Stromal cell of bone marrow (primary cell): ENCODE data around the gene TAS2R46.
"Not testable (repeated sequence)": the region's sequence is repeated elsewhere in the genome, so short reads cannot be mapped to it uniquely, and the experiment has no call there.

ENCODE experiments used
- DNase-seq: peaks from one replicate; pipeline ENCODE4 v3.0.0-alpha.2; 2012; ENCODE audit warnings: low read depth

The TAS2R46 gene, protein sequence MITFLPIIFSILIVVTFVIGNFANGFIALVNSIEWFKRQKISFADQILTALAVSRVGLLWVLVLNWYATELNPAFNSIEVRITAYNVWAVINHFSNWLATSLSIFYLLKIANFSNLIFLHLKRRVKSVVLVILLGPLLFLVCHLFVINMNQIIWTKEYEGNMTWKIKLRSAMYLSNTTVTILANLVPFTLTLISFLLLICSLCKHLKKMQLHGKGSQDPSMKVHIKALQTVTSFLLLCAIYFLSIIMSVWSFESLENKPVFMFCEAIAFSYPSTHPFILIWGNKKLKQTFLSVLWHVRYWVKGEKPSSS

GRCh38 chr12:11062194-11062593, at the start of gene TAS2R46:
TAS2R46 (minus strand) TSS chr12:11062294; CDS start chr12:11062294, 0 bp downstream.
- DNase-seq: not testable (repeated sequence)

DNA sequence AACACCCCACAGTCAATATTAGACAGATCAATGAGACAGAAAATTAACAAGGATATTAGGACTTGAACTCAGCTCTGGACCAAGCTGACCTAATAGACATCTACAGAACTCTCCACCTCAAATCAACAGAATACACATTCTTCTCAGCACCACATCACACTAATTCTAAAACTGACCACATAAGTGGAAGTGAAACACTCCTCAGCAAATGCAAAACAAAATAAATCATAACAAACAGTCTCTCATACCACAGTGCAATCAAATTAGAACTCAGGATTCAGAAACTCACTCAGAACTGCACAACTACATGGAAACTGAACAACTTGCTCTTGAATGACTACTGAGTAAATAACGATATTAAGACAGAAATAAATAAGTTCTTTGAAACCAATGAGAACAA, 49.1 kb upstream of the TAS2R46 start:
- DNase-seq: not testable (repeated sequence)

GRCh38 chr12:11108862-11109261, 46.8 kb upstream of the TAS2R46 start:
- DNase-seq: no peak

DNA sequence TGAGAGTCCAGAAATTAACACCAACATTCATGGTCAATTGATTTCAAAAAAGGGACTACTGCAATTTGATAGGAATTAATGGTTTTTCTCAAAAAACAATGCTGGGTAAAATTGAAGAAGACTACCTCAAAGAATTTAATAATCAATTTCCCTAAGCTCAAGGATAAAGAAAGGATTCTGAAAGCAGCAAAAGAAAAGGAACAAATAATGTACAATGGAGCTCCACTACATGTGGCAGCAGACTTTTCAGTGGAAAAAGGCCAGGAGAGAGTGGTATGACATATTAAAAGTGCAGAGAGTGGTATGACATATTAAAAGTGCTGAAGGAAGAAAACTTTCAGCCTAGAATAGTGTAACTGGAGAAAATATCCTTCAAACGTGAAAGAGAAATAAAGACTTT, 45.6 kb upstream of the TAS2R46 start:
- DNase-seq: no peak

GRCh38 chr12:11106288-11106687, 44.2 kb upstream of the TAS2R46 start:
- no peak for DNase-seq

GRCh38 chr12:11105546-11105945, 43.5 kb upstream of the TAS2R46 start:
- no peak for DNase-seq

DNA sequence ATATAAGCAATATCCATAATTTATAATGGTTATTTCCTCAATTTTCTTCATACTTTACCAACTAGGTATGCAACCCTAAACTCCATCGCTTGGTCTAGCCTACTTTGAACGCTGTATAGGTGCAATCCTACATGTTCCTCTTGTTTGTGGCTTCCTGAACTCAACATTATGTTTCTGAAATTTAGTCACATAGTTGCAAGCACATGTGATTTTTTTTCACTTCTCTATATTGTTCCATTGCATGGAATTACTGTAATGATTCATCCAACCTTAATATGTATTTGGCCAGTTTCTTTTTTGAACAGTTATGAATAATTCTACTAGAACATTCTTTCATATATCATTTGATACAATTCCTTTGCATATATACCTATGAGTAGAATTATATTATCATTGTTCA, 32.8 kb upstream of the TAS2R46 start:
- DNase-seq: not testable (repeated sequence)

- DNase-seq: no peak
Measured at GRCh38 chr12:11092128-11092527, 30.0 kb upstream of the TAS2R46 start, which contains the start of gene TAS2R43. TAS2R43 (minus strand) TSS chr12:11092313; CDS start chr12:11092229, 84 bp downstream.

DNA sequence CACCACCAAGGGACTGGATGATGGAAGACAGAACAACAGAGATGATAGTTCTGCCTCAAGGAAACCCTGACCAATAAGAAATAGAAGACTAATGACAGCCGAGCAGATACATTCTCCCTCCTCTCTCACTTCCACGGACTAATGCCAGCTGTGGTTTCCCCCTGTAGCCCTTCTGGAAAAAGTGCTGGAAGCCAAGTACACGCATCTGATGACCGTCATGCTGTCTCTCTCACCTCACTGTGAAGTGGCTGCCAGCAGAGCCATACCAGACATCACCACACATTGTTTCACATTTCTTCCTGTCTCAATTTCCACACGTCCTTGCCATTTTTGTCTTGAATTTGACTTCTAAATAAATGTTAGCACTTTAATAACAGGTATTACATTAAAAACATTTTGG, 27.2 kb upstream of the TAS2R46 start:
- no peak for DNase-seq

- no peak for DNase-seq
Measured at GRCh38 chr12:11085419-11085818, 23.3 kb upstream of the TAS2R46 start.

- DNase-seq: no peak
Measured at GRCh38 chr12:11081987-11082386, 19.9 kb upstream of the TAS2R46 start.

DNA sequence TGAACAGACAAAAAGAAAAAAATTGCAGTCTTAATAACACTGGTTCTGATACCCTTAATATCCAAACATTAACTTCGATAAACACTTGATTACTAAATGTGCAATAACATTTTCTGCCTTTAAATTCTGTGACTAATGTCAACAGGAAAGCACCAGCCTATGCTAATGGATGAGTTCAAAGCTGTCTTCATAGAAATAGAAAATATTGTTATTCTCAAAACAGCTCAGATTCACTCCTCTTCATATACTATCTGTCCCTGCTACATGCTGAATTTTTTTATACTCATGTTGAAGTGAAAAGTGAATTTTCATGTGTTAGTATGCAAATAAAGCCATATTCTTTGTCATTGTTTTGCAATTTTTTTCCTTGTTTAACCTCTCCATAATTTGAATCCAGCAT, 16.2 kb upstream of the TAS2R46 start:
- no peak for DNase-seq

- DNase-seq: no peak
Measured at GRCh38 chr12:11075642-11076041, 13.5 kb upstream of the TAS2R46 start.

GRCh38 chr12:11071414-11071813, 9.3 kb upstream of the TAS2R46 start:
- DNase-seq: no peak

- no peak for DNase-seq
Measured at GRCh38 chr12:11070999-11071398, 8.9 kb upstream of the TAS2R46 start.

- no peak for DNase-seq
Measured at GRCh38 chr12:11069854-11070365, 7.8 kb upstream of the TAS2R46 start.

GRCh38 chr12:11067514-11067913, 5.4 kb upstream of the TAS2R46 start:
- peak; percentile 3 for DNase-seq

GRCh38 chr12:11059784-11060183, 2.3 kb downstream of the TAS2R46 start:
- no peak for DNase-seq

GRCh38 chr12:11059041-11059440, 3.1 kb downstream of the TAS2R46 start:
- no peak for DNase-seq

DNA sequence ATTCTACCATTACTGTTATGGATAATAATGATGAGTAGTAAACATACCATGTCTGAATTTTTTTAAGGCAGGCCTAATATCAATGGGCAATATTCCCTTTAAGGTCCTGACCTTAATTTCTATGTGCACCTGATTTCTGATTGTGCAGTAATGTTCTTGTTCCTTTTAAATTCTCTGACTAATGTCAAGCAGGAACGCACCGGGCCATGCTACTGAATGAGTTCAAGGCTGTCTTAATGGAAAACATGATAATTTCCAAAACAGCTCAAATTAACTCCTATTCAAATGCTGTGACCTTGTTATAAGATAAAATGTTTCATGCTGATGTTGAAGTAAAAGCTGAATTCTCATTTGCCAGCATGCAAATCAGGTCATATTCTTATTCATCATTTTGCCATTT, 6.8 kb downstream of the TAS2R46 start:
- DNase-seq: no peak

- DNase-seq: not testable (repeated sequence)
Measured at GRCh38 chr12:11049806-11050531, 12.1 kb downstream of the TAS2R46 start.

DNA sequence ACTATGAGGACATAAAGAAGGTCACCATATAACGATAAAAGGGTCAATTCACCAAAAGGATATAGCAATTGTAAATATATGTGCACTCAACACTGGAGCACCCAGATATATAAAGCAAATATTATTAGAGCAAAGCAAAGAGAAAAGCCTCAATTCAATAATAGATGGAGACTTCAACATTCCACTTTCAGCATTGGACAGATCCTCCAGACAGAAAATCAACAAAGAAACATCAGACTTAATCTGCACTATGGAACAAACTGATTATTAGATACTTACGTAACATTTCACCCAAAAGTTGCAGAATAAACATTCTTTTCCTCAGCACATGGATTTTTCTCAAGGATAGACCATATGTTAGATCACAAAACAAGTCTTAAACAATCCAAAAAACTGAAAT, 20.7 kb downstream of the TAS2R46 start:
- DNase-seq: not testable (repeated sequence)

DNA sequence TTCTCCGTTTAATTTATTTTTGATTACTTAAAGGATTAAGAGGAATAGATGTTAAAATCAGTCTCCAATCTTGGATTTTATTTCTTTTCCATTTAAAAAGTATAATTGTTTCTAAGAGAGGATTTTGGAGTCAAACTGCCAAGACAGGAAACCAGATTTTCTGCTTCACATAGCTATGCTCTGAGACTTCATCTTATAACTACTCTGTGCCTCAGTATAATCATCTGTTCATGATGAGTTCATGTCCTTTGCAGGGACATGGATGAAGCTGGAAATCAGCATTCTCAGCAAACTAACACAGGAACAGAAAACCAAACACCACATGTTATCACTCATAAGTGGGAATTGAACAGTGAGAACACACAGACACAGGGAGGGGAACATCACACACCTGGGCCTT, 21.9 kb downstream of the TAS2R46 start:
- DNase-seq: no peak
